SK-N-MC (cell line): ENCODE measurements around the gene COL21A1.

Experiments used
- DNase-seq: peaks from one replicate; pipeline ENCODE4 v3.0.0-alpha.2; 2011; ENCODE audit warnings: low read depth, low spot score
- H3K27ac ChIP-seq: fragments of 200-600 bp; sonication (generic); 2 replicates; pipeline ENCODE4 v1.5.1; 2016; ENCODE audit warnings: mixed run types
- H3K36me3 ChIP-seq: fragments of 200-600 bp; sonication (generic); 2 replicates; pipeline ENCODE4 v1.6.1; 2017; ENCODE audit warnings: antibody characterized with exemption, low read length, mixed read lengths; ENCODE audit not compliant: insufficient read depth
- H3K4me3 ChIP-seq: fragments of 200-600 bp; sonication (generic); 2 replicates; pipeline ENCODE4 v1.5.1; 2016
- H3K9ac ChIP-seq: fragments of 200-600 bp; sonication (generic); 2 replicates; pipeline ENCODE4 v1.8.0; 2017; ENCODE audit warnings: mixed run types, mixed read lengths; ENCODE audit not compliant: insufficient read length
- H3K9me3 ChIP-seq: fragments of 200-600 bp; sonication (generic); 2 replicates; pipeline ENCODE4 v1.6.1; 2017; ENCODE audit warnings: low read depth, mild to moderate bottlenecking, antibody characterized with exemption, low read length, moderate library complexity, mixed read lengths
- EZH2 ChIP-seq: fragments of 200-600 bp; sonication (generic); IDR thresholded peaks from one replicate; pipeline ENCODE4 v1.6.1; 2017; ENCODE audit warnings: antibody characterized with exemption
- FOXP2 ChIP-seq: optimal IDR thresholded peaks from 2 replicates; pipeline ENCODE3; 2011; ENCODE audit warnings: mild to moderate bottlenecking, moderate library complexity; ENCODE audit not compliant: insufficient read depth; ENCODE audit errors: extremely low read length, control extremely low read depth
- POLR2AphosphoS5 ChIP-seq: IDR thresholded peaks from 2 replicates; pipeline ENCODE4 v1.6.1; 2012; ENCODE audit warnings: mild to moderate bottlenecking, low read depth, low read length, borderline replicate concordance

COL21A1 gene

GRCh38 chr6:56243518-56244070, 3.8 kb downstream of the COL21A1 start:
- Histone ChIP-seq H3K9ac (no peak overlapping the region), H3K9me3 (no peaks in the 10 kb centered on the region), H3K4me3 (no peak overlapping the region), H3K27ac (no peak overlapping the region), H3K36me3 (no peaks in the 10 kb centered on the region)
- no peak for DNase-seq
- TF ChIP-seq EZH2 (no peak), POLR2AphosphoS5 (no peak), FOXP2 (no peak)

GRCh38 chr6:56242346-56242745, 5.0 kb downstream of the COL21A1 start:
- Histone ChIP-seq H3K27ac (no peak overlapping the region), H3K36me3 (no peaks in the 10 kb centered on the region), H3K4me3 (no peak overlapping the region), H3K9me3 (no peaks in the 10 kb centered on the region), H3K9ac (no peak overlapping the region)
- no peak for TF ChIP-seq EZH2
- DNase-seq: no peak

- DNase-seq: no peak
- Histone ChIP-seq H3K27ac (no peak overlapping the region), H3K36me3 (no peaks in the 10 kb centered on the region), H3K9ac (no peak overlapping the region), H3K9me3 (no peaks in the 10 kb centered on the region), H3K4me3 (no peak overlapping the region)
- no peak for TF ChIP-seq FOXP2
- no peak for TF ChIP-seq POLR2AphosphoS5
- no peak for TF ChIP-seq EZH2
These were observed 6.1 kb downstream of the COL21A1 start for GRCh38 chr6:56241124-56241802.

GRCh38 chr6:56238352-56238751, 9.0 kb downstream of the COL21A1 start:
- Histone ChIP-seq H3K36me3 (no peaks in the 10 kb centered on the region), H3K27ac (no peak overlapping the region), H3K9ac (no peak overlapping the region), H3K4me3 (no peak overlapping the region), H3K9me3 (no peaks in the 10 kb centered on the region)
- TF ChIP-seq FOXP2: no peak
- no peak for TF ChIP-seq POLR2AphosphoS5
- DNase-seq: no peak

- TF ChIP-seq EZH2 (no peak), POLR2AphosphoS5 (no peak), FOXP2 (no peak)
- DNase-seq: no peak
- H3K36me3 ChIP-seq: no peaks in the 10 kb centered on the region
- H3K9me3 ChIP-seq: no peaks in the 10 kb centered on the region
- H3K27ac ChIP-seq: no peak overlapping the region
- H3K9ac ChIP-seq: no peak overlapping the region
- no peak overlapping the region for H3K4me3 ChIP-seq
These were observed 12.1 kb downstream of the COL21A1 start for GRCh38 chr6:56235245-56235644.

- Histone ChIP-seq H3K36me3 (no peaks in the 10 kb centered on the region), H3K9ac (no peak overlapping the region), H3K9me3 (no peaks in the 10 kb centered on the region), H3K4me3 (no peak overlapping the region), H3K27ac (no peak overlapping the region)
- no peak for DNase-seq
- no peak for TF ChIP-seq FOXP2
- no peak for TF ChIP-seq EZH2
- TF ChIP-seq POLR2AphosphoS5: no peak
These were observed 14.9 kb downstream of the COL21A1 start for GRCh38 chr6:56232436-56232835.

DNA sequence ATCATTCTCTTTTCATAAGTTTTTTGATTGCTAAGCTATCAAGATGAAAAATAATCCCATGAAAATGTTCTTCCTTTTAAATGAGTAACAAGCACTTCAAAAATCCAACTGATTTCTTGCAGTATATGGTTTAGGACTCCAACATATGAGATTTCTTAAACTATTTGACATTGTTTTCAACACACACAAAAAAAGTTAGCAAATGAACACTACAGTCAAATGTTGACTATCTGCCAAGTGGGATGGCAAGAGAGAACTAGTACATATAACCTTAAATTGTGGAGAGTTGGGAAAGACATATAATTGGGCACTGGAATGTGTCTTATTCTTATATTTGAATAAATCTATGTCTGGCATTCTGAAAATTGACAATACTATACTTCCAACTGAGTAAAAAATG, 15.6 kb downstream of the COL21A1 start:
- Histone ChIP-seq H3K27ac (no peak overlapping the region), H3K4me3 (no peak overlapping the region), H3K9me3 (no peaks in the 10 kb centered on the region), H3K36me3 (no peaks in the 10 kb centered on the region), H3K9ac (no peak overlapping the region)
- no peak for TF ChIP-seq EZH2
- TF ChIP-seq FOXP2: no peak
- TF ChIP-seq POLR2AphosphoS5: no peak
- no peak for DNase-seq

DNA sequence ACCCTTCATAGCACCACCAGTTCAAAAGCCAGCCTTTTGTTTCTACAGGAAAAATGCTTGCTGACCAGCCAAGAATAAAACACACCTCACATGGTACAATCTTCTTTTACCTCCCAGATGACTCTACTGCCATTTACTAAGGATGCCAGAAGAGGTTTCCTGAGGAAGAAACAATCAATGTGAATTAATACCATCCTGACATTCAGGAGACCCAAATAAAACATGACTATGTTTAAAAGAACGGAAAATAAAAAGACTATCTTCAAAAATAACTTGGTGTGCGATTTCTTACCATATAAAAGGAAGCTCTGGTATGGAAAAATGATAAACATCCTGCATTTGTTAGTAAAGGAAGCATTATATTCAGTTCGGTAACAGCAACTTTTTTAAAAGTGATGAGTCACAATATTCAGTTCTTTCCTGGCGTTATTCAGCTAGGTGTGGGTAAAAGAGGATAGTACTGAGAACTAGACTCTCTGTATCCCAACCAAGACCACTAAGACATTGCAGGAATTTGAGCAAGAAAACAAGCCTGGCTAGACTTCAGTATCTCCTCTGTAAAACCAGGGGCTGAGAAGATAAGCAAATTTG, 16.3 kb downstream of the COL21A1 start:
- H3K9ac ChIP-seq: no peak overlapping the region
- H3K36me3 ChIP-seq: no peaks in the 10 kb centered on the region
- TF ChIP-seq POLR2AphosphoS5 (no peak), FOXP2 (no peak), EZH2 (no peak)
- no peak overlapping the region for H3K4me3 ChIP-seq
- no peaks in the 10 kb centered on the region for H3K9me3 ChIP-seq
- no peak overlapping the region for H3K27ac ChIP-seq
- no peak for DNase-seq

GRCh38 chr6:56227071-56227879, 20.1 kb downstream of the COL21A1 start:
- Histone ChIP-seq H3K27ac (peak overlapping the region; percentile 86), H3K36me3 (no peaks in the 10 kb centered on the region), H3K9ac (no peak overlapping the region), H3K4me3 (peak overlapping the region; percentile 27), H3K9me3 (no peaks in the 10 kb centered on the region)
- peak; percentile 81 for DNase-seq
- TF ChIP-seq FOXP2 (peak; percentile 12), EZH2 (no peak)
